ENCODE data around the gene RNF181.
A peak's percentile ranks its signal among the peaks of the same experiment; 100 is the strongest.
"Not testable (repeated sequence)": the region's sequence is repeated elsewhere in the genome, so short reads cannot be mapped to it uniquely, and the experiment has no call there.

The RNF181 gene

DNA sequence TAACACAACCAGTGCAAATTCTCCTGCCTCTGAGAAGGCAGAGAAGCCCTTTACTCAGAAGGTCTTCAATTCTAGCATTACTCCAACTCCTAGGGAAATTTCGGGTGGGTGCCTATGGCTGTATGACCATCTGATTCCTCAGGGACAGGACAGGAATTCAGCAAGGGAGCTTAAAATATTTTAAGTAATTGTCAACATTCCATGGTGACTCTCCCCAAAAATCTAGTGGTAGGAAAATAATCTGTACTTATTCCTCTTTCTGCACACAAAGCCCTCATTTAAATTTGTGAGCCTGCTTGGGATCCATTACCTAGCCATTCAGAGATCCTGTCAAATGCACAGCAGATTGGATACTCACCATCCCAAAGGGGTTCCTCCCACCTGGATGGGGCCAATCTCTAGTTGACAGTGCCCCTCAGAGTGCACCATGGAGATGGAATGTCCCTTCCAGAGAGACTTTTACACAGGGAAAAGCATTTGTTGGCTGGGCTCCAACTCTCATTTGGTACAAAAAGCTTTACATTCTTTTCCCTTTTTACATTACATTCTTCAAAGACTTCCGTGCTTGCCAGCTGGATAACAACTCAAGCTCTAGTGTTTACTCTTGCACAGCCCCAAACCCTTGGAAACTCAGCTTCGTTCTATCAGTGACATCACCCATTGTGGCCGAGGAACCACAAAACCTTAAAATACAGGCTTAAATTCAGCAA lies 10.0 kb downstream of the RNF181 start:
- no peaks in the 10 kb centered on the region for H3K9me3 ChIP-seq (ENCODE audit: control insufficient read depth, insufficient read depth, low read depth, low read length)
- no peak overlapping the region for H3K27ac ChIP-seq (ENCODE audit: low read depth, low read length)
- H3K9ac ChIP-seq (ENCODE audit: low read length), result no peak overlapping the region
- H3K4me3 ChIP-seq (ENCODE audit: low read depth, low read length), result no peak overlapping the region
- peaks cover 12% of the 10 kb centered on the region for H3K4me1 ChIP-seq (ENCODE audit: control insufficient read depth, insufficient read depth, low read length)
- peaks cover 41% of the 10 kb centered on the region for H3K36me3 ChIP-seq (ENCODE audit: control insufficient read depth, insufficient read depth, low read length)
- no peaks in the 10 kb centered on the region for H3K27me3 ChIP-seq (ENCODE audit: control insufficient read depth, insufficient read depth, low read length)

DNA sequence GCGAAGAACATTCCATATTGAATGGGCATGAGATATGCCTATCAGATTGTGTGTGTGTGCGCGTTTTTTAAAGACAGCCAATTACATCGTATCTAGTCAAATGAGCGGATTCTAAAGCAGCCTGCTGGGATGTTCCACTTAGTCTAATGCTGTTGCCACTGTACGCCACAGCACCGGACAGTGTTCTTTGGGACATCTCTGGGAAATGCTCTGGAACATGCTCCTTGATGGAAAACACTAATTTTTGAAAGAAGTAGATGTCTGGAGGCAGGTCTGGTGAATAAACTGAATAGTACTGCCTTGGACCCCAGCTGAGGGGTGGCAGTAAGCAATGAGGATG lies 10.5 kb downstream of the RNF181 start:
- Histone ChIP-seq H3K27ac (ENCODE audit: low read depth, low read length) (no peak overlapping the region), H3K4me1 (ENCODE audit: control insufficient read depth, insufficient read depth, low read length) (peaks cover 12% of the 10 kb centered on the region), H3K4me3 (ENCODE audit: low read depth, low read length) (no peak overlapping the region), H3K27me3 (ENCODE audit: control insufficient read depth, insufficient read depth, low read length) (no peaks in the 10 kb centered on the region), H3K9ac (ENCODE audit: low read length) (no peak overlapping the region), H3K36me3 (ENCODE audit: control insufficient read depth, insufficient read depth, low read length) (peaks cover 37% of the 10 kb centered on the region), H3K9me3 (ENCODE audit: control insufficient read depth, insufficient read depth, low read depth, low read length) (no peaks in the 10 kb centered on the region)

DNA sequence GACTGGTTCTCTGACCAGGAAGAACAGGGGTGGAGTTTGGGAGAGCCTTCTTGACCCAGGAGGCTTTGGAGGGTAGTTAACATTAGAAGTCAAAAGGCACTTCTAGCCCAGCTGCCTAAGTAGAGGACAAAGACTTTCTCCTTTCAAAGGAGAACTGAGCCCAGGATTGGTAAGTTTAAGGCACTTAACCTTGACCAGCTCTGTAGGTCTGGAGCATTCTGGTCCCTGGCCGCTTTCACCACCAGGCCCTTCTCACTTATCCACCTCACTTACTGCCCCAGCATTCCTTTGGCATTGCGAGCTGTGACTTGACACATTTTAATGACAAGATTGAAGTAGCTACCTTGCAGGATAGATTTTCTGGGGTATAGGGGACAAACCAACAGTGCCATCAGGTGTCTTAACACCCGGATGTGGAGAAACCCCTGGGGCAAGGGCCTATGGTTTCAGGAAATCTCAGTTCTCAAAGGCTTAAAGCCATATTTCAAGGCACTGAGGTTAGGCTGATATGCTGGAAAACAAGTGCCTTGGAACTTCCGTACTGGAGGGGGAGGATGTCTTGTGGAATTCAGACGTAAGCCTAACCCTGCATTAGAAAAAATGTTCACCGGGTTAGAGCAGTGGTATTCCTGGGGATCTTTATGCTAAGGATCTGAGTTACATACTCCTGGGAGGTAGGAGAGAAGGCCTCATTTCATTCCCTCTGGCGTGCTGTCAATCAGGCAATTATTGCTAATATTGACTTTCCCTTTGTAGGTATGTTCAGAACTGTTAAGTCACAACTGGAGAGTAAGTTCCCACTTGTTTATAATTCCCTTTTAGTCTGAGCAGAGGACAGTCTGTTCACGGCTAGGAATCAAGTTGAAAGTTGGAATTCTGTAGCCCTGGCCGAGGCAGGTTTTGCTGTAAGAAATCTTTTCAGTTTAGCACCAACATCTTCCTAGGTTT lies 12.0 kb downstream of the RNF181 start:
- Histone ChIP-seq H3K27me3 (ENCODE audit: control insufficient read depth, insufficient read depth, low read length) (no peaks in the 10 kb centered on the region), H3K9me3 (ENCODE audit: control insufficient read depth, insufficient read depth, low read depth, low read length) (no peaks in the 10 kb centered on the region), H3K27ac (ENCODE audit: low read depth, low read length) (no peak overlapping the region), H3K9ac (ENCODE audit: low read length) (no peak overlapping the region), H3K4me3 (ENCODE audit: low read depth, low read length) (no peak overlapping the region), H3K4me1 (ENCODE audit: control insufficient read depth, insufficient read depth, low read length) (peaks cover 4% of the 10 kb centered on the region; the same call in 1 of the 2 replicates), H3K36me3 (ENCODE audit: control insufficient read depth, insufficient read depth, low read length) (peaks cover 37% of the 10 kb centered on the region)

DNA sequence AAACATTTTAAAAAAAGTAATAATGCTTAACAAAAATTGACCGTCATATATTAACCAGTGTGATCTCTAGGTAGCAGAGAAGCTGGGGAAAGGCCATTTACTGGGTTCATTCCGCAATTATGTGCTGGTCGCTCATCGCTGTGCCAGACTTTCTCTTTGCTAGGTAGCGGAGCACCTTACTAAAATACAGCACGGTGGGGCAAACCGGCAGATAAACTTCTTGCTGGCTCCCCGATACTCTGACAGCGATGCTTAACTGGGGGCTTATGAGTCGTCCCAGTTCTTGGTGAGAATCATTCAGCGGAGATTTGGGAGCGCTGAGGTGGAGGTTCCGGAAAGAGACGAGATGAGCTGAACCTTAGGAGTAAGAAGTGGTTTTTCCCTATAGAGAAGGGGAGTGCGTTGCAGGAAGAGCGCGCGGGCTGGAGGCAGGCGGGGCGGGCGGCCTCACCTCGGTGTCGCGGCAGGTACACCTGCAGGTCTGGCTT lies 15.7 kb downstream of the RNF181 start:
- H3K9ac ChIP-seq (ENCODE audit: low read length), result peak overlapping the region; percentile 92
- H3K27me3 ChIP-seq (ENCODE audit: control insufficient read depth, insufficient read depth, low read length), result no peaks in the 10 kb centered on the region

DNA sequence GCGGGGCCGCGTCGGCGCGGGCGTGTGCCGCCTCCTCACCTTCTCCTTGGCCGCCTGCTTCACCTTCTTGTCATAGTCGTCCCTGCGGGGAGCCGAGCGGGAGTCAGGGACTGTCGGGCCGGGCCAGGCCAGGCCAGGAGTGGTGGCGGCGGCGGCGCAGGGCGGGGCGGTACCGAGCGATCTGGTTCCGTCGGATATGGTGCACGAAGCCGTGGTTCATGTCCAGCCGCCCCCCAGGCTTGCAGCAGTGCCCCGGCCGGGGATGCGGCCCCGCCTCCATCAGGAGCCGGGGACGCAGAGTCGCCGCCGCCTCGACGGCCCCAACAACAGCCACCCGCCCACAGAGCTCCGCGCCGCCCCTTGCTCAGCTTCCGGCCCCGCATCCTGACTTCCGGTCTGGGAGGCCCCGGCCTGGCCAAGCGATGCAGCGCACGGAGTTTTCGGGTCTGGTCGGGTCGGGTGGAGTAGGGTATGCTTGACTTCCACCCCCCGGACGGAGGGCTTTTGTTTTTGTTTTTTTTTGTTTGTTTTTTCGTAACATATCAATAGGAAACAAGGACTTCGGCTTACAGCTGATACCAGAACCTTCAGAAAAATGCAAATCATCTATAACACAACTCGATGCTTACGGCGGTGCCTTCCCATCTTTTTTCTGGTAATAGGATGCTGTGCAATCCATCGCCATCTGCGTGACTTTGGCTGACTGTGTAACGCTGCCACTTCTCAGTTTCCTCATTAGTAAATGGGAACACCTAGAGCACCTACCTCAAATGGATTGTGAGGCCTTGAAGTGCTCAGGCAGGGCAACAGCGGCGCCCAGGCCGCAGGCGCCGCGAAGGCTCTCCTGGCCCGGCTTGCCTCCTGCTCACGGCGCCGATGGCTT lies 16.4 kb downstream of the RNF181 start, which contains the start of gene C2orf68:
TSS of gene C2orf68 (minus strand) at position 362 of the 883 bp plus-strand sequence. CDS start at position 280, 82 bp downstream.
- H3K36me3 ChIP-seq (ENCODE audit: control insufficient read depth, insufficient read depth, low read length), result peaks cover 32% of the 10 kb centered on the region
- peak within 1 kb of the TSS; percentile 100 for H3K4me3 ChIP-seq (ENCODE audit: low read depth, low read length)
- H3K27me3 ChIP-seq (ENCODE audit: control insufficient read depth, insufficient read depth, low read length), result no peaks in the 10 kb centered on the region
- H3K27ac ChIP-seq (ENCODE audit: low read depth, low read length), result peak within 1 kb of the TSS; percentile 69
- peak within 1 kb of the TSS; percentile 92 for H3K9ac ChIP-seq (ENCODE audit: low read length)
- peaks cover 4% of the 10 kb centered on the region for H3K4me1 ChIP-seq (ENCODE audit: control insufficient read depth, insufficient read depth, low read length)
- no peaks in the 10 kb centered on the region for H3K9me3 ChIP-seq (ENCODE audit: control insufficient read depth, insufficient read depth, low read depth, low read length)

More for the DNA sequence above, 15.7 kb downstream of the RNF181 start:
- Histone ChIP-seq H3K36me3 (ENCODE audit: control insufficient read depth, insufficient read depth, low read length) (peaks cover 33% of the 10 kb centered on the region), H3K9me3 (ENCODE audit: control insufficient read depth, insufficient read depth, low read depth, low read length) (no peaks in the 10 kb centered on the region), H3K4me1 (ENCODE audit: control insufficient read depth, insufficient read depth, low read length) (peaks cover 4% of the 10 kb centered on the region), H3K27ac (ENCODE audit: low read depth, low read length) (peak overlapping the region; percentile 69; the same call in 1 of the 2 replicates), H3K4me3 (ENCODE audit: low read depth, low read length) (peak overlapping the region; percentile 100)

DNA sequence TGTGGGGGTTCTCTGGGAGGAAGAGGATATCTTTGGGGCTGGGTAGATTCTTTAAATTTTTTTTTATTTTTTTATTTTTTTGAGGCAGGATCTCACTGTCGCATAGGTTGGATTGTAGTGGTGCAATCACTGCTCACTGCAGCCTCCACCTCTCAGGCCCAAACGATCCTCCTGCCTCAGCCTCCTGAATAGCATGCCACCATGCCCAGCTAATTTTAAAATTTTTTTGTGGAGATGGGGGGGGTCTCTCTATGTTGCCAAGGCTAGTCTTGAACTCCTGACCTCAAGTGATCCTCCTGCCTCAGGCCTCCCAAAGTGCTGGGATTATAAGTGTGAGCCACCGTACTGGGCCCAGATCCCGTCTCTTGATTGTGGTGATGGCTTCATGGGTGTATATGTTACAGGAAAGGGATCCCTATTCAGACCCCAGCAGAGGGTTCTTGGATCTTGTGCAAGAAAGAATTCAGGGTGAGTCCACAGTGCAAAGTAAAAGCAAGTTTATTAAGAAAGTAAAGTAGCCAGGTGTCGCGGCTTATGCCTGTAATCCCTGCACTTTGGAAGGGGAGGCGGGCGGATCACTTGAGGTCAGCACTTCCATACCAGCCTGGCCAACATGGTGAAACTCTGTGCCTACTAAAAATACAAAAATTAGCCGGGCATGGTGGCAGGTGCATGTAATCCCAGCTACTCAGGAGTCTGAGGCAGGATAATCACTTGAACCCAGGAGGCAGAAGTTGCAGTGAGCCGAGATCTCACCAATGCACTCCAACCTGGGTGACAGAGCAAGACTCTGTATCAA lies 18.4 kb downstream of the RNF181 start:
- H3K27ac ChIP-seq (ENCODE audit: low read depth, low read length), result no peak overlapping the region
- H3K36me3 ChIP-seq (ENCODE audit: control insufficient read depth, insufficient read depth, low read length), result peaks cover 21% of the 10 kb centered on the region
- H3K9ac ChIP-seq (ENCODE audit: low read length), result no peak overlapping the region
- no peaks in the 10 kb centered on the region for H3K27me3 ChIP-seq (ENCODE audit: control insufficient read depth, insufficient read depth, low read length)
- H3K4me1 ChIP-seq (ENCODE audit: control insufficient read depth, insufficient read depth, low read length), result peaks cover 8% of the 10 kb centered on the region
- H3K4me3 ChIP-seq (ENCODE audit: low read depth, low read length), result no peak overlapping the region
- no peaks in the 10 kb centered on the region for H3K9me3 ChIP-seq (ENCODE audit: control insufficient read depth, insufficient read depth, low read depth, low read length)

DNA sequence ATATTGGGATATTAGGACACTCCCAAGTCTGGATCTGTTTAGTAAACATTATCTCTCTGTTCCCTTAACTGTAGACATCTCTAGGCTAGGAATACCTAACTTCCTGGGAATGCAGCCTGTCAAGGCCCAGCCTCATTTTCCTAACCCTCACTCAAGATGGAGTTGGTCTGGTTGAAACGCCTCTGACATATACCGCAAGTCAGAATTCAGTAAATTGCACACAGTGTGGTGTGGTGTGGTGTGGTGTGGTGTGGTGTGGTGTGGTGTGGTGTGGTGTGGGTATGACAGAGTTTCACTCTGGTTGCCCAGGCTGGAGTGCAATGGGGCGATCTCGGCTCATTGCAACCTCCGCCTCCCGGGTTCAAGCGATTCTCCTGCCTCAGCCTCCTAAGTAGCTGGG lies 19.2 kb downstream of the RNF181 start:
- not testable (repeated sequence) for H3K9ac ChIP-seq (ENCODE audit: low read length); H3K4me3 ChIP-seq (ENCODE audit: low read depth, low read length); H3K4me1 ChIP-seq (ENCODE audit: control insufficient read depth, insufficient read depth, low read length); H3K27ac ChIP-seq (ENCODE audit: low read depth, low read length); H3K27me3 ChIP-seq (ENCODE audit: control insufficient read depth, insufficient read depth, low read length); H3K9me3 ChIP-seq (ENCODE audit: control insufficient read depth, insufficient read depth, low read depth, low read length)
- H3K36me3 ChIP-seq (ENCODE audit: control insufficient read depth, insufficient read depth, low read length), result peaks cover 23% of the 10 kb centered on the region

DNA sequence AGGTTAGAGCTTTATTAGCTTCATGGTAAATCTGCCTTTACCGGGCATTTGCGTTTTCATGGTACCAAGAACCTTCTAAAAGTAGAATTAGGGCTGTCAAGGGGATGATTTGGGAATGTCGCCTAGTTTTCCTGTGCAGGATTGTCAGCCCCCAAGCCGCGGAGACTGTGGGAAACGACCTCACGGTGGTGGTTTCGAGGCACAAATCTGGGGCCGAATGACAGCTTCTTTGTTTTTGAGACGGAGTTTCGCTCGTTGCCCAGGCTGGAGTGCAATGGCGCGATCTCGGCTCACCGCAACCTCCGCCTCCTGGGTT lies 19.8 kb downstream of the RNF181 start:
- H3K9ac ChIP-seq (ENCODE audit: low read length), result no peak overlapping the region
- peaks cover 8% of the 10 kb centered on the region for H3K4me1 ChIP-seq (ENCODE audit: control insufficient read depth, insufficient read depth, low read length)
- peaks cover 23% of the 10 kb centered on the region for H3K36me3 ChIP-seq (ENCODE audit: control insufficient read depth, insufficient read depth, low read length)
- no peaks in the 10 kb centered on the region for H3K27me3 ChIP-seq (ENCODE audit: control insufficient read depth, insufficient read depth, low read length)
- H3K27ac ChIP-seq (ENCODE audit: low read depth, low read length), result no peak overlapping the region; the same call in 1 of the 2 replicates
- no peaks in the 10 kb centered on the region for H3K9me3 ChIP-seq (ENCODE audit: control insufficient read depth, insufficient read depth, low read depth, low read length)
- H3K4me3 ChIP-seq (ENCODE audit: low read depth, low read length), result peak overlapping the region; percentile 71

DNA sequence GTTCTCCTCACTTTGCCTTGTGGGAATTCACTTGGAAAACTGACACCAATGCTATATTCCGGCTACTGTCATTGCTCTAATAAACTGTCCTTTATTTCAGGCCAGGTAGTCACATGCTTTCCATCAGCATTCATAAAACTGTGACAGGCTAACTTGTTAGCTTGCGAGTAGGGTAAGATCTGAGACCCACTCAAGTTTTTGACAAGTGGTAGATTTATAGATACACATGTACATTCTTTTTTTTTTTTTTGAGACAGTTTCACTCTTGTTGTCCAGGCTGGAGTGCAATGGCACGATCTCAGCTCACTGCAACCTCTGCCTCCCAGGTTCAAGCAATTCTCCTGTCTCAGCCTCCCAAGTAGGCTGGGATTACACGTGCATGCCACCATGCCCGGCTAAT lies 22.2 kb downstream of the RNF181 start:
- H3K9ac ChIP-seq (ENCODE audit: low read length), result peak overlapping the region; percentile 95
- not testable (repeated sequence) for H3K27ac ChIP-seq (ENCODE audit: low read depth, low read length); H3K27me3 ChIP-seq (ENCODE audit: control insufficient read depth, insufficient read depth, low read length); H3K9me3 ChIP-seq (ENCODE audit: control insufficient read depth, insufficient read depth, low read depth, low read length); H3K4me1 ChIP-seq (ENCODE audit: control insufficient read depth, insufficient read depth, low read length)
- peaks cover 41% of the 10 kb centered on the region for H3K36me3 ChIP-seq (ENCODE audit: control insufficient read depth, insufficient read depth, low read length)
- H3K4me3 ChIP-seq (ENCODE audit: low read depth, low read length), result peak overlapping the region; percentile 71; the same call in 1 of the 2 replicates

DNA sequence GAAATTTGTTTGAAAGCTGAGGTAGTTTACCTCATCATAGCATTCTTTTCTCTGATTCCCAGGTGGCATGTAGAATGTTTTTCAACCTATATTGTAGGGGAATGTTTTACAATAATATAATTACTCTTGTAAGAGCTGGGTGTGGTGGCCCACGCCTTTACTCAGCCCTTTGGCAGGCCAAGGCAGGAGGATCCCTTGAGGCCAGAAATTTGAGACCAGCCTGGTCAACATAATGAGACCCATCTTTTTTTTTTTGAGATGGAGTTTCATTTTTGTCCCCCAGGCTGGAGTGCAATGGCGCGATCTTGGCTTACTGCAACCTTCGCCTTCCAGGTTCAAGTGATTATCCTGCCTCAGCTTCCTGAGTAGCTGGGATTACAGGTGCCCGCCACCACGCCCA lies 24.1 kb downstream of the RNF181 start:
- Histone ChIP-seq H3K9ac (ENCODE audit: low read length) (no peak overlapping the region), H3K27me3 (ENCODE audit: control insufficient read depth, insufficient read depth, low read length) (no peaks in the 10 kb centered on the region), H3K36me3 (ENCODE audit: control insufficient read depth, insufficient read depth, low read length) (peaks cover 59% of the 10 kb centered on the region), H3K4me1 (ENCODE audit: control insufficient read depth, insufficient read depth, low read length) (peaks cover 8% of the 10 kb centered on the region), H3K27ac (ENCODE audit: low read depth, low read length) (no peak overlapping the region), H3K9me3 (ENCODE audit: control insufficient read depth, insufficient read depth, low read depth, low read length) (no peaks in the 10 kb centered on the region), H3K4me3 (ENCODE audit: low read depth, low read length) (no peak overlapping the region)
